CD4-positive, alpha-beta T cell (primary cell): ENCODE results near the gene JAG1. TPM values are rescaled to one million over a fixed set of nuclear protein-coding genes. Genes with fewer than 3 reads are reported as not detected.

Experiments
- ATAC-seq: fragments of 200-7000 bp; cut with Tn5 transposase; one replicate; pipeline ENCODE4 v1.10.0; 2022; ENCODE audit warnings: mild to moderate bottlenecking; ENCODE audit not compliant: poor library complexity
- CTCF ChIA-PET: fragments of 350-600 bp; sonication (Branson Sonifier 250); formaldehyde crosslinking; loops from one replicate; lab custom pipeline; 2021; ENCODE audit warnings: antibody characterized with exemption, inconsistent platforms; lab: Charles Lee
- POLR2A ChIA-PET: fragments of 350-600 bp; sonication (Branson Sonifier 250); formaldehyde crosslinking; loops from one replicate; lab custom pipeline; 2021; ENCODE audit warnings: antibody characterized with exemption, inconsistent platforms; lab: Charles Lee
- DNase-seq, 14 experiments: peaks; one replicate each; pipeline ENCODE4 v3.0.0-alpha.2; 2013 to 2020; ENCODE audit warnings: mixed read lengths in 2 of 14
- H3K27ac ChIP-seq, 2 donors: one replicate each; pipeline versions ENCODE4 v1.5.1 to v1.7.0; 2013; ENCODE audit warnings: low read length in 2 of 2, low read depth in 1 of 2, mild to moderate bottlenecking in 1 of 2
- H3K27me3 ChIP-seq, 2 experiments: 1 replicate in 1 of 2; 2 replicates in 1 of 2; pipeline versions ENCODE4 v1.6.1 to v1.7.0; 2013; ENCODE audit warnings: low read length in 2 of 2, control low read depth in 1 of 2, mild to moderate bottlenecking in 1 of 2, moderate library complexity in 1 of 2; ENCODE audit not compliant: insufficient read depth in 2 of 2, control insufficient read depth in 1 of 2
- H3K36me3 ChIP-seq: one replicate; pipeline ENCODE4 v1.6.1; 2013; ENCODE audit warnings: low read length, control low read depth; ENCODE audit not compliant: insufficient read depth
- H3K4me1 ChIP-seq: one replicate; pipeline ENCODE4 v1.6.1; 2013; ENCODE audit warnings: low read length, control low read depth; ENCODE audit not compliant: insufficient read depth
- H3K4me3 ChIP-seq: one replicate; pipeline ENCODE4 v1.5.1; 2013; ENCODE audit warnings: mild to moderate bottlenecking, low read length, moderate library complexity
- H3K9me3 ChIP-seq, 2 experiments: 1 replicate in 1 of 2; 2 replicates in 1 of 2; pipeline versions ENCODE4 v1.6.1 to v1.7.0; 2013; ENCODE audit warnings: low read length in 2 of 2, mild to moderate bottlenecking in 2 of 2, control low read depth in 1 of 2, moderate library complexity in 1 of 2; ENCODE audit not compliant: control insufficient read depth in 1 of 2, insufficient read depth in 1 of 2
- H3K27ac Mint-ChIP-seq: one replicate; pipeline ENCODE4 v1.8.0; 2020; ENCODE audit warnings: mixed read lengths
- H3K27me3 Mint-ChIP-seq: one replicate; pipeline ENCODE4 v1.8.0; 2021; ENCODE audit warnings: mixed read lengths
- H3K36me3 Mint-ChIP-seq: one replicate; pipeline ENCODE4 v1.8.0; 2021; ENCODE audit warnings: low read depth, mixed read lengths
- H3K4me1 Mint-ChIP-seq: one replicate; pipeline ENCODE4 v1.8.0; 2021; ENCODE audit warnings: low read depth, mixed read lengths
- H3K4me3 Mint-ChIP-seq: one replicate; pipeline ENCODE4 v1.8.0; 2020; ENCODE audit warnings: mild to moderate bottlenecking, mixed read lengths
- H3K9me3 Mint-ChIP-seq: one replicate; pipeline ENCODE4 v1.8.0; 2020; ENCODE audit warnings: mixed read lengths
- intact Hi-C, 2 experiments: fragments of 100-400 bp; cut with DNase I in 1 of 2; cut with micrococcal nuclease in 1 of 2; formaldehyde crosslinking; loops; one replicate each; pipeline versions ENCODE4 v1.15.1 to v1.9.0; 2023 to 2025; cut with DNase I, micrococcal nuclease
- total RNA-seq, 174 experiments: library from RNA in 2 of 174; stranded (reverse) in 2 of 174; gene quantifications; one replicate each; pipeline ENCODE4 v1.2.3 and lab custom pipeline; 2021 to 2026
- TF ChIP-seq, protein P1 (sequence below): fragments of 200-600 bp; IDR thresholded peaks from one replicate; pipeline ENCODE4 v1.8.0; 2022; ENCODE audit warnings: antibody characterized with exemption, mild to moderate bottlenecking

JAG1 gene
- total RNA-seq, 2 experiments from 2014 or later, result 0.77 to 1.2 TPM

DNA sequence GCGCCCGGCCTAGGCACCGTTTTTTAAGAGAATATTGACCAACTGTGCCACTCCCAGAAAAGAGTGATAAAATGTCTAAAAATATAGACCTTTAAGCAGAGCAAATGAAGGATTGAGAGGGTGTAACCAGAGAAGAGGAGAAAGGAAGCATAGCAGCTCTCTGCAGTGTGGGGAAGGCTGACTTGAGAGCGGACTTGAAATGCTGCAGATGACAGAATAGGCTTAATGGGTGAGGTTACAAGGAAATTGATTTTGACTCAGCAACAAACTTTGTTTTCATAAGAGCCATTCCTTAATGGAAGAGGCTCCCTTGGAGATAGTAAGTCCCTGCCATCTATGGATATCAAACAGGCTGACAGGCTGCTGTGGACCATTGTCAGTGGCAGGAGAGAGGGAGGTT lies 7.7 kb upstream of the JAG1 start:
- CTCF ChIA-PET, result no interaction called here
- Mint-ChIP-seq H3K9me3 (no peaks in the 10 kb centered on the region), H3K36me3 (no peaks in the 10 kb centered on the region), H3K4me3 (no peak overlapping the region), H3K27me3 (peaks cover 42% of the 10 kb centered on the region), H3K27ac (no peak overlapping the region), H3K4me1 (no peaks in the 10 kb centered on the region)
- H3K36me3 ChIP-seq, result no peaks in the 10 kb centered on the region
- ATAC-seq, result no peak
- POLR2A ChIA-PET, result no interaction called here
- no peak overlapping the region for H3K4me3 ChIP-seq
- TF ChIP-seq, protein P1, sequence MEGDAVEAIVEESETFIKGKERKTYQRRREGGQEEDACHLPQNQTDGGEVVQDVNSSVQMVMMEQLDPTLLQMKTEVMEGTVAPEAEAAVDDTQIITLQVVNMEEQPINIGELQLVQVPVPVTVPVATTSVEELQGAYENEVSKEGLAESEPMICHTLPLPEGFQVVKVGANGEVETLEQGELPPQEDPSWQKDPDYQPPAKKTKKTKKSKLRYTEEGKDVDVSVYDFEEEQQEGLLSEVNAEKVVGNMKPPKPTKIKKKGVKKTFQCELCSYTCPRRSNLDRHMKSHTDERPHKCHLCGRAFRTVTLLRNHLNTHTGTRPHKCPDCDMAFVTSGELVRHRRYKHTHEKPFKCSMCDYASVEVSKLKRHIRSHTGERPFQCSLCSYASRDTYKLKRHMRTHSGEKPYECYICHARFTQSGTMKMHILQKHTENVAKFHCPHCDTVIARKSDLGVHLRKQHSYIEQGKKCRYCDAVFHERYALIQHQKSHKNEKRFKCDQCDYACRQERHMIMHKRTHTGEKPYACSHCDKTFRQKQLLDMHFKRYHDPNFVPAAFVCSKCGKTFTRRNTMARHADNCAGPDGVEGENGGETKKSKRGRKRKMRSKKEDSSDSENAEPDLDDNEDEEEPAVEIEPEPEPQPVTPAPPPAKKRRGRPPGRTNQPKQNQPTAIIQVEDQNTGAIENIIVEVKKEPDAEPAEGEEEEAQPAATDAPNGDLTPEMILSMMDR, result no peak
- intact Hi-C loops, result no loop called here
- peaks cover 2 to 9% of the 10 kb centered on the region in 2 experiments for H3K27me3 ChIP-seq
- no peak overlapping the region for H3K27ac ChIP-seq
- DNase-seq, result no peak
- no peaks in the 10 kb centered on the region for H3K9me3 ChIP-seq
- no peaks in the 10 kb centered on the region for H3K4me1 ChIP-seq

DNA sequence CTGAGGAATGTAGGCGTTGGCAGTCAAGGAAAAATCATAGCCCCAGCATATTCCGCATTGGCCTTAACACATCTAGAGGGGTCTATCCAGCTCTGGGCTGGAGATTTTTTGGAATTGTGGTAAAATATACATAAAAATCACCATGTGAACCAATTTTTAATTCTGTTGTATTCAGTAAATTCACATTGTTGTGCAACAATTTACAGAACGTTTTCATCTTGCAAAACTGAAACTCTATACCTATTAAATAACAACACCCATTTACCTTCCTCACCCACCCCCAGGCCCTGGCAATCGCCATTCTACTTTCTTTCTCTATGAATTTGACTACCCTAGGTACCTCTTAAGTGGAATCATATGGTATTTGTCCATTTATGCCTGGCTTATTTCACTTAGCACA lies 6.8 kb upstream of the JAG1 start:
- Histone ChIP-seq H3K4me1 (no peaks in the 10 kb centered on the region), H3K27me3 (peaks cover 9 to 18% of the 10 kb centered on the region in 2 experiments), H3K27ac (no peak overlapping the region), H3K36me3 (no peaks in the 10 kb centered on the region), H3K4me3 (no peak overlapping the region), H3K9me3 (no peaks in the 10 kb centered on the region)
- intact Hi-C loops, result no loop called here
- Mint-ChIP-seq H3K9me3 (no peaks in the 10 kb centered on the region), H3K27ac (no peak overlapping the region), H3K4me1 (no peaks in the 10 kb centered on the region), H3K27me3 (peaks cover 50% of the 10 kb centered on the region), H3K4me3 (no peak overlapping the region), H3K36me3 (no peaks in the 10 kb centered on the region)
- TF ChIP-seq, protein P1, result no peak
- POLR2A ChIA-PET, result no interaction called here
- DNase-seq (no peak), ATAC-seq (no peak)
- CTCF ChIA-PET, result no interaction called here

DNA sequence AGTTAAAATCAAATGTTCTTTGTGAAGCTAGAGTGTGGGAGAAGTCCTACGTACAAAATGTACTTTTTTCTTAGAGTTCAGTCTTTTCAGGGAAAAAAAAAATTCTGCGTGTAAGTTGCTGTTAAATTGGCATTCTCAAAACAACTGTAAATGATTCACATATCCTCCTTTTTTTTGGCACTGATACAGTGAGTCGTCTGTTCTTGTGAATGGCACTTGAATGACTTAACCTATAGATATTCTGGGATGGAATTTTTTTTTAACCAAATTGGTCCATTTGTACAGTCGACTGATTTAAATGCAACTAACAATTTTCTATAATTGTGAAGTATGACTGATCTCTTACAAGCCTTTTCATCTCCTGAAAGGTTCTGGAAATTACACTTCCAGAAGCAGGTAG lies 5.5 kb upstream of the JAG1 start:
- no peak overlapping the region for H3K27ac ChIP-seq
- intact Hi-C loops, result no loop called here
- Mint-ChIP-seq H3K36me3 (no peaks in the 10 kb centered on the region), H3K9me3 (no peaks in the 10 kb centered on the region), H3K4me1 (peaks cover 5% of the 10 kb centered on the region), H3K4me3 (no peak overlapping the region), H3K27me3 (peaks cover 58% of the 10 kb centered on the region), H3K27ac (no peak overlapping the region)
- ChIA-PET CTCF (no interaction called here), POLR2A (no interaction called here)
- TF ChIP-seq, protein P1, result no peak
- H3K4me1 ChIP-seq, result peaks cover 7% of the 10 kb centered on the region
- DNase-seq (no peak), ATAC-seq (no peak)
- no peaks in the 10 kb centered on the region for H3K9me3 ChIP-seq
- H3K36me3 ChIP-seq, result no peaks in the 10 kb centered on the region
- no peak overlapping the region for H3K4me3 ChIP-seq
- peaks cover 16 to 31% of the 10 kb centered on the region in 2 experiments for H3K27me3 ChIP-seq
